ENCODE data around the gene LTBP2.
"Not testable (repeated sequence)": the region's sequence is repeated elsewhere in the genome, so short reads cannot be mapped to it uniquely, and the experiment has no call there.

Gene LTBP2

GRCh38 chr14:74547331-74547927 lies 64.6 kb downstream of the LTBP2 start:
- no peak for DNase-seq

- no peak for DNase-seq
These were observed 65.6 kb downstream of the LTBP2 start for GRCh38 chr14:74546416-74546815.

GRCh38 chr14:74545386-74545785 lies 66.7 kb downstream of the LTBP2 start:
- no peak for DNase-seq

GRCh38 chr14:74543771-74544438 lies 68.1 kb downstream of the LTBP2 start:
- DNase-seq = no peak

GRCh38 chr14:74542056-74542685 lies 69.9 kb downstream of the LTBP2 start:
- DNase-seq = no peak

- DNase-seq = no peak
These were observed 70.8 kb downstream of the LTBP2 start for GRCh38 chr14:74541225-74541624.

GRCh38 chr14:74539503-74539902 lies 72.5 kb downstream of the LTBP2 start:
- DNase-seq = no peak

- no peak for DNase-seq
These were observed 73.3 kb downstream of the LTBP2 start for GRCh38 chr14:74538411-74539391.

- not testable (repeated sequence) for DNase-seq
These were observed 75.7 kb downstream of the LTBP2 start for GRCh38 chr14:74536336-74536735.

GRCh38 chr14:74535756-74536325 lies 76.2 kb downstream of the LTBP2 start:
- no peak for DNase-seq

- no peak for DNase-seq
These were observed 78.5 kb downstream of the LTBP2 start for GRCh38 chr14:74533576-74533975.

- DNase-seq = no peak
These were observed 79.8 kb downstream of the LTBP2 start for GRCh38 chr14:74532246-74532645.

GRCh38 chr14:74531467-74531866 lies 80.6 kb downstream of the LTBP2 start:
- no peak for DNase-seq

GRCh38 chr14:74531006-74531405 lies 81.0 kb downstream of the LTBP2 start:
- no peak for DNase-seq

- DNase-seq = no peak
These were observed 83.2 kb downstream of the LTBP2 start for GRCh38 chr14:74528886-74529285.

GRCh38 chr14:74528406-74528805 lies 83.6 kb downstream of the LTBP2 start:
- no peak for DNase-seq

GRCh38 chr14:74527736-74528280 lies 84.2 kb downstream of the LTBP2 start:
- no peak for DNase-seq

- no peak for DNase-seq
These were observed 85.0 kb downstream of the LTBP2 start for GRCh38 chr14:74526854-74527585.

- DNase-seq = no peak
These were observed 86.6 kb downstream of the LTBP2 start for GRCh38 chr14:74525361-74525851.

- DNase-seq = no peak
These were observed 87.3 kb downstream of the LTBP2 start for GRCh38 chr14:74524812-74525135.

GRCh38 chr14:74524076-74524811 lies 87.8 kb downstream of the LTBP2 start:
- no peak for DNase-seq

Measured in CD4-positive, alpha-beta T cell treated with Interleukin-12 subunit alpha and Interleukin-12 subunit beta, for 1 hour (primary cell).